Activated CD8-positive, alpha-beta memory T cell treated with anti-CD3 and anti-CD28 coated beads for 48 hours (primary cell): ENCODE measurements around the gene CNOT3.
"Not testable (repeated sequence)": the region's sequence is repeated elsewhere in the genome, so short reads cannot be mapped to it uniquely, and the experiment has no call there.

Source experiments
- DNase-seq, 3 experiments: peaks; one replicate each; pipeline ENCODE4 v3.0.0-alpha.2; 2020; ENCODE audit warnings: low read depth in 2 of 3, low spot score in 2 of 3

Gene CNOT3

GRCh38 chr19:54189735-54190502 lies 52.4 kb downstream of the CNOT3 start:
- DNase-seq = peak; percentile 94 to 99 (median 97)

- peak; percentile 96 to 99 (median 99) for DNase-seq
Measured at GRCh38 chr19:54190503-54191010, 53.0 kb downstream of the CNOT3 start.

GRCh38 chr19:54191011-54191810 lies 53.6 kb downstream of the CNOT3 start, which contains the start of gene TSEN34:
Gene TSEN34 (plus strand): TSS chr19:54191308. CDS start chr19:54191365, 57 bp downstream.
- peak in 2 of 3 experiments; percentile 81 to 82 for DNase-seq

GRCh38 chr19:54191811-54192453 lies 54.4 kb downstream of the CNOT3 start:
- no peak for DNase-seq

GRCh38 chr19:54193011-54193410 lies 55.4 kb downstream of the CNOT3 start:
- no peak for DNase-seq

- DNase-seq = not testable (repeated sequence)
Measured at GRCh38 chr19:54194463-54194862, 56.9 kb downstream of the CNOT3 start.

- DNase-seq = no peak
Measured at GRCh38 chr19:54196536-54196935, 59.0 kb downstream of the CNOT3 start.

- no peak for DNase-seq
Measured at GRCh38 chr19:54197121-54197520, 59.6 kb downstream of the CNOT3 start.

- DNase-seq = no peak
Measured at GRCh38 chr19:54199401-54199800, 61.8 kb downstream of the CNOT3 start.

- no peak for DNase-seq
Measured at GRCh38 chr19:54201172-54201701, 63.7 kb downstream of the CNOT3 start.

GRCh38 chr19:54201980-54202379 lies 64.4 kb downstream of the CNOT3 start:
- no peak for DNase-seq

GRCh38 chr19:54203151-54203611 lies 65.6 kb downstream of the CNOT3 start:
- DNase-seq = no peak

- DNase-seq = peak in 1 of 3 experiments; percentile 10
Measured at GRCh38 chr19:54204767-54205468, 67.4 kb downstream of the CNOT3 start.
